ENCODE results near the gene PCK2.

DNA sequence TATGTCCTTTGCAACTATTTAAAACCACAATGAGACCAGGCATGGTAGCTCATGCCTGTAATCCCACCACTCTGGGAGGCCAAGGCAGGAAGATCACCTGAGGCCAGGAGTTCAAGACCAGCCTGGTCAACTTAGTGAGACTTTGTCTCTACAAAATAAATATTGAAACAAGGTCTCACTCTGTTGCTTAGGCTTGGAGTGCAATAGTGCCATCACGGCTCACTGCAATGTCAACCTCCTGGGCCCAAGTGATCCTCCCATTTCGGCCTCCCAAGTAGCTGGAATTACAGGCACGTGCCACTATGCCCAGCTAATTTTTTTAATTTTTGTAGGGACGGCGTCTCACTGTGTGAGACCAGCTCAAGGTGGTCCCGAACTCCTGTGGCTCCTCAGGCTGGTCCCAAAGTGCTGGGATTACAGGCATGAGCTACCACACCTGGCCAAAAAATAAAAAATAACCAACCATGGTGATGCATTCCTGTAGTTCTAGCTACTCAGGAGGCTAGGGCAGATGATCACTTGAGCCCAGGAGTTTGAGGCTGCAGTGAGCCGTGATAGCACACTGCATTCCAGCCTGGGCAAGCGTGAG lies 35.4 kb downstream of the PCK2 start:
- TF ChIP-seq CTCF (IDR thresholded peaks at IDR 0.05; ENCODE audit: poor library complexity): no peak
- TF ChIP-seq EZH2phosphoT487 (IDR thresholded peaks at IDR 0.05; ENCODE audit: low read depth, severe bottlenecking, unreplicated experiment): no peak
